CD4-positive, alpha-beta T cell treated with Interleukin-15 for 1 hour (primary cell): ENCODE results near the gene GPC6.

Source experiments
- DNase-seq: peaks from one replicate; pipeline ENCODE4 v3.0.0-alpha.2; 2020

Gene GPC6

DNA sequence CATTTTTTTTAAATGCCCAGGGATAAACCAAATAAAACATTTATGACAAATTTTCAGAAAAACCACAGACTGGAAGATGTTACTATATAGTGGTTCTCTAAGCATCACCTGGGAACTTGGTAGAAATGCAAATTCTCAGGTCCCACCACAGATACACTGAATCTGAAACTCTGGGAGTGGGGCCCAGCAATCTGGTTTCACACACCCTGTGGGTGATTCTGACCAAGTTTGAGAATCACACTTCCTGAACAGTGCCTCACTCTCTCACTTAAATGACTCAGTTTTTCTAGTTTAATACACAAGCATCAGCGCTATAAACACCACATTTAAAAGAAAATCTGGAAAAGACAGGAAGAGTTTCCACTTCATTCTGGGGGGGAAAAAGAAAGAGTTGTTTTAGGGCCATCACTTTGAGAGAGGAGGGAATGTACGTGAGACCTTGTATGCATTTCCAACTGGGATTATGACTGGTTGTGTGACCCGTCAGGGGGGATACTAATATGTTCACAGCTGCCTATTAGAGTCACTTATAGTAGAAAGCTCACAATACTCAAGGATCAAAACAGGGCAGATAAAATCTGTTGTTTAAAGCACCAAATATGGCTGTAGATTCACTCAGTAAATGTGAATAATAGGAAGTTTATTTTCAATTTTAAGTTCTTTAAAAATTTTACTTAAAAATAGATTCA, 567.7 kb downstream of the GPC6 start:
- DNase-seq = no peak

DNA sequence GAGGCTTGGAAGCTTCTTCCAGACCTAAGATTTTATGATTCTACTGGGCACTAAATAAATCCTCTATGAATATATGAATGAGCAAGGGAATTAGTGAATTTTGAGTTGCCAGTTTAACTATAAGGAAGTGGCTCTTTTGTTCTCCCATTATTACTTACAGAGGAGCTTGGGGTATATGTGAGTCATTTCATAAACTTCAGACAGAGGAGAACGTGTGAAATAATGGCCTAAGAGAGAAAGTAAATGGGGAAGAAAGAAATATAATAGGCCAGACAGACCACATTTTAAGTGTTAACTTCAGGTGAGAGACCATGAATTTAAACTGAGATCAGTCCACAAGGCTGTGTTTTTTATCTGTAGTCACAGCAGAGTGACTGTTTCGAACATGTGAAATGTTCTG, 570.9 kb downstream of the GPC6 start:
- DNase-seq = no peak

- no peak for DNase-seq
Measured at GRCh38 chr13:93800342-93800741, 573.7 kb downstream of the GPC6 start.

DNA sequence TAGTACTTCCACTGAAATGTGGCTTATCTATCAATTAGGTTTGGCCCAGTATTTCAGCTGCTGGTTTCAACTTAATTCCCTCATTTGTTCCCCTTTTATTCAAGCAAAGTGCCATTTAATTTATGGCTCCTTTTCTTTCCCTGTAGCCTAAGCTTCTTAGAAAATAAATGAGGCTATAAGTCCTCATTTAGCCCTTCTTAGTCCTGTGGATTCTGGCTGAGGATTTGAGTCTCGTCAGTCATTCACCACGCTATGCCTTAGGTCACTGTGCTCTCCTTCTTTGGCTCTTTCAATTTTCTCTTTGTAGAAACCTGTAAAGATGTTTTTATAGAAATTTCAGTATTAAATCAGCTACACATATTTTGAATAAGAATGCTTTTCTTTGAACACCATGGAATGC, 579.1 kb downstream of the GPC6 start:
- DNase-seq = no peak

- DNase-seq = no peak
Measured at GRCh38 chr13:93806861-93807260, 580.3 kb downstream of the GPC6 start.

DNA sequence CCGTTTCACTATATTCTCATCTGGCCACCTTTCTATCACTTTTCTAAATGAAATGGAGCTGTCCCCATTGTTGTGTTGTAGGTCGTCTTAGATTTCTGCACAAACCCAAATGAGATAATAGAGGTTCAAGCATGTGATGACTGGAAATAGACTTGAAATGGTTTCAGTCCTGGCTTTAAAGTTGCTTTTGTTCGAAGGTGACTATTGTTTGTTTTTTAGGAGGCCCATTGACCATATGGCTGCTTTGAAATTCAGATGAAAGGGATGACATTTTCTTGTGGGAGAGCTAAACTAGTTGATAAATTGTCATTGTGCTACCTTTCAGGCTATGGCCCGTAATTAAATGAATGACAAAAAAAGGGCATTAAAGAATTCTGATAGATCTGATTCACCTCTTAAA, 583.7 kb downstream of the GPC6 start:
- no peak for DNase-seq

DNA sequence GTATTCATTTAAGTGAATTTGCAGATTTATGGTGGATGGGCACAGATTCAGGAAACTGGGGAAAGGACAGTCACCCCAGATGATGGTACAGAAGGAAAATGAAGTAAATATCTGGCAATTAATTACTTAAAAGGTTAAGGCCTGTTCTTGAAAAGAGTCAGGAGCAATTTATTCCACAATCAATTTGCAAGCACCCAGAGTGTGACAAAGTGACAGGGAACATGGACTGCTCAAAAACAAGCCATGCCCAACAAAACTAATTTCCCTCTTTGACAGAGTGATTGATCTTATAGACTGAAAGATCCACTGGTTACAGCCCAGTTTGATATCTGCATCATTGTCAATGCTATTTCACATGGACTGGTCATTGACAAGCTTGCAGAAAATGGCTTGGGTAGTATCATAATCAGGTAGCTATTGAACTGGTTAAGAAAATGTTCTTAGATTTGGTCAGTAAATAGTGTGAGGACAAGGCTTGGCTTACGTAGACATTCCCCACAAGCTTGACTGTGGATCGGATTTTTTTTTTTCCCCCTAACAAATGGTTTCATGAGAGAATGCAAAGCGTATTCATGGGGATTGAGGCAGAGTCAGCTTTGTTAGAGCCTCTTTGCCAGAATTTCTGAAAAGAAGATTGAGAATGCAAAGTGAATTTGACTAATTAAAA, 584.6 kb downstream of the GPC6 start:
- DNase-seq = no peak

DNA sequence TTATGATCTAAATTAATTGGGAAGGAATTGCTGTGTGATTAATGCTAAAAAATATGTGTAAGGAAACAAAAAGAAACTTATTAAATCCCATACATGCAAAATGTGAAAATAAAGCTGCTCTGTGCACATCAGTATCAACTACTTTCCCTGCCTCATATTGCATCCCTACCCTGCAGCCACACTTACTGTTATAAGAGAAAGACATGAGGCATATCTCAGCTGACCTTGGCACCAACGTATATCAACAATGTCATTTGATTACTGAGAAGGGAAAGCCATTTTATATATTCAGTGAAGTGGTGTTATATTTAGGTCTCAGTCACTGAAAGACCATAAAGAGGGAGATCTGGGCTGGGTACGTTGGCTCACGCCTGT, 585.1 kb downstream of the GPC6 start:
- DNase-seq = no peak

DNA sequence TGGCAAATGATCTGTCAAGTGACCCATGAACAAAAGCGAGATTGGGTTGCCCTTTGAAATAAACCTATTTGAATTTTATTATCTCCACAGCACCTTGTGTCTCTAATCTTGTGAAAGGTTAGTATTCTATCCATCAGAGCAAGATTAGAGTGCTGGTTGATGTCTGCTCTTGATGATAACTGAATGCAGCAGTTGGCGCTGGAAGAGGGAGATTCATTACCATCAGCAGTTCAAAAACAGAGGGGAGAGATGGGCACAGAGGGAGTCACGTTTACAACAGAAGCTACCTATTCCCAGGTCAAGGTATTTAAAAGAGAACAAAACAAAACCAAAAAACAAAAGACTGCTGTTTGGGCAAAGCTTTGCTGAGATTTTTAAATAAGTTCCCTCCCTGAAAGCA, 588.1 kb downstream of the GPC6 start:
- DNase-seq = no peak

DNA sequence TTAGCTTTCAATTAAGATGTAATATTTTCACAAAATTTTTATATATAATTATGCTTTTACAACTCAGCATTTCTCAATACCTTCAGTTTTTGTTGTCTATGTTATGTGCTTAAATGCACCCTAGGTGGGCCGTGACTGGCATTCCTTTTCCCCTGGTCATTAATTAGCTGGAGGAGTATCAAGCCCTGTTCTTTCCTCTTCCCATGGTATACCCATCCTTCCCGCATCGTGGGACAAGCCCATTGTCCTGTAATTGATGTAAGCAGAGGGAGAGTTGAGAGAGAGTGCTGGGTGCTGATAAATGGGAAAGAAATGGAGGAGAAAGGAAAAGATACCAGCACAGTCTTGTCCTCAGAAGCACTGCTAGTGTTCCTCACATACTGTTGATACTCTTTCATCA, 591.7 kb downstream of the GPC6 start:
- no peak for DNase-seq

DNA sequence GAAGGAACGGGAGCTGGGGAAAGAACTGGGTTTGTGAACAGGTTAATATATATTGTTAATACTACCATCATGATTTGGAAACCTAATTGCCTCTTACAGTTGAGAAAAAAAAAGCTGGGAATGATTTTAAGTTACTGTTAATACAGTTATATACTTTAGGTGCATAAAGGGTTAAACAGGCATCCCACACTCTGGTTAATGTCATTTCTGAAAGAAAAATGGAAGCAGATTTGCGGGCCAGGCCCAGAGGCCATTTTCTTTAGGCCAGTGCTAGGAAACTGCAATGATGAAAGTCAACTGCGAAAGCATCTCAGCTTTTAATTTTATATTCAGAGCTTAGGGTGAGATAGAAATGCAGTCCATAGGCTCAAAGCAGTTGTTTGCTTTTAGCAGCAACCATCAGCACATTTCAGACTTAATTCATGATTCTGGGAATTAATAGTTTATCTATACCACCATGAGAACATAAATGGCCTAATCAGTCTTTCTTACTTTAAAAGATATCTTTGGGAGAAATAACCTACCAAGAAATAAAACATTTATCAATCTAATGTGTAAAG, 592.8 kb downstream of the GPC6 start:
- no peak for DNase-seq

DNA sequence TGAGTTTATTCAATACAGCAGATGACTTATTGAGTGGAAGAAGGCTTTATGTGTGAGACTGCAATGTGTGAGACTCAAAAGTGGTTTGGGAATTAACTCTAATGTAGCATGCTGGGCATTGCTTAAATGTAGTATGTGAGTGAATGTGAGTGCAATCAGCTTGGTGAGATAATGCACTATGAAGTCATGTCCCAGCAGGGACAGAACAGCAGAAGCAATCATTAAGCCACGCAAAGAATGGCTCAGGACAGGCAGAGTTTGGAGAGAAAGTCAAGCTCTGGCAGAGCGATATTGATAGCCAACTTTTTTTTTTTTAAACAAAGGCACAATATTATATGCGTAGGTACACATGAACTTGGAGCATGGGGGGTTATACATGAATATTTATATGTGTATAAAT, 597.7 kb downstream of the GPC6 start:
- DNase-seq = no peak

DNA sequence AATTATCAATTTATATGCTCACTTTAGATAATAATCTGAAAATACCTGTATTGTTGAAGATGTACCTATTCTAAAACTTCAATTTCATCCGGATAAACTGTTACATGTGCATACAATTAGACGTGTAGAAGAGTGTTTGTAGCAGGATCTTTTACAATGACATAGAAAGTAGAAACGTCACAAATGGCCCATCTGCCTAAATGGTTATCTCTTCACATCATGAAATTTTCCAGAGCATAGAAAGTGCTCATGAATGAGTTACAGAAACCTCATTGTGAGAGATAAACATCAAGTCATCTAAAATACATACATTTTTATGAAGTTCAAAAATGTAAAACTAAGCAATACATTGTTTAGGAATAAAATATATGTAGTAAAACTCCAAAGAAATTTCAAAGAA, 607.4 kb downstream of the GPC6 start:
- DNase-seq = no peak

- DNase-seq = no peak
Measured at GRCh38 chr13:93843082-93843481, 616.5 kb downstream of the GPC6 start.

DNA sequence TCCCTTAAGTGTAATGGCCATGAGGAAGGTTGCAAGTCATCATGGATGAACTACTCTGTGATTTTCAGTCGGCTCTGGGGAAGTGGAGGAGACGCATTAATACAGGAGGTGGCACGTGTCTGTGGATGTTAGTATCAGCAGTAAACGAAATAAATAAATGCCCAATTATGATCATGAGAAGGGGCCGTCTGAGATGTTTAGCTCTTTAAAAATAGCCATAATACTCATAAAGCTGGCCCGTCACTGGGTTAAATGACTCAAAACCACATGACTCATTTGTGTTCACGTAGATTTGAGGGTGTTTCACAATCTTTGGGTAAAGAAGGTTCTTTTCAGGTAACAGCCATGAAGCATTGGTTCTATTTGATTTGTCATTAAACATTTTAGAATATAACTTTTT, 620.6 kb downstream of the GPC6 start:
- no peak for DNase-seq

DNA sequence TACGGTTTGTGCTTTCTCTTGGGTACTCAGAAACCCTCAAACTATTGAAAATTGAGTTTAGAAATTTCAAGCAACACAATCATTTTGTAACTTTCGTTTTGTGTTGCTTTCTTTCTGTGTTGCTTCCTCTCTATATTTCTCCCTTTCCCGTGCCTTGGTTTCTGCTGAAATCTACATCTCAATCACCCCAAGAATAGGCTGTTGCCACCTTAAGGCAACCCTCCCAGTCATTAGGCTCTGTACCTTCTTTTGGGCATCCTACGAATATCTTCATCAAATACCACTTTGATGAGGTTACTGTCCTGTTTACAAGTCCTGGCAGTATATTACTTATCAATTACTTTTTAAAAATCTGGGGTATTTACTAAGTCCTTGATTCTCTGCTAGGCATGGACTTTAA, 621.6 kb downstream of the GPC6 start:
- no peak for DNase-seq

DNA sequence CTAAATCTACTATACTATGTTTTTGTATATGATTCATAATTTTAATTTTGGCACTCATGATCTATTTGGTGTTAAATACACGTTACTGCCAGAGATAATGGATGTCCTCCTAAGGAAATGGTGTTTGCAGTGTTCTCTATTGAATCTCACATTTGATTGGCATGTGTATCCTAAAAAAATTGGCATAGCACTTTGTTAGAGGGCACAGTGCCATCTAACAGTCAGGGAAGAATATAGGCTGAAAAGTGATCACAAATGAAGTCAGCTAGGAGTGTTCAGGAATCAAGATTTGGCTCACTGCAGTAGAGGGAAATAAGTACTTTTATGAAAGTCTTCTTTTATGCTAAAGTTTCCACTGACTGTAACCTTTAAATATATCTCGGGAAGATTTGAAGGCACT, 624.6 kb downstream of the GPC6 start:
- no peak for DNase-seq

- DNase-seq = no peak
Measured at GRCh38 chr13:93853912-93854311, 627.3 kb downstream of the GPC6 start.

GRCh38 chr13:93857126-93857525, 630.5 kb downstream of the GPC6 start:
- DNase-seq = no peak

- no peak for DNase-seq
Measured at GRCh38 chr13:93859716-93860115, 633.1 kb downstream of the GPC6 start.

- no peak for DNase-seq
Measured at GRCh38 chr13:93861818-93862217, 635.2 kb downstream of the GPC6 start.

- DNase-seq = no peak
Measured at GRCh38 chr13:93862259-93862658, 635.7 kb downstream of the GPC6 start.

- no peak for DNase-seq
Measured at GRCh38 chr13:93865235-93865634, 638.6 kb downstream of the GPC6 start.

DNA sequence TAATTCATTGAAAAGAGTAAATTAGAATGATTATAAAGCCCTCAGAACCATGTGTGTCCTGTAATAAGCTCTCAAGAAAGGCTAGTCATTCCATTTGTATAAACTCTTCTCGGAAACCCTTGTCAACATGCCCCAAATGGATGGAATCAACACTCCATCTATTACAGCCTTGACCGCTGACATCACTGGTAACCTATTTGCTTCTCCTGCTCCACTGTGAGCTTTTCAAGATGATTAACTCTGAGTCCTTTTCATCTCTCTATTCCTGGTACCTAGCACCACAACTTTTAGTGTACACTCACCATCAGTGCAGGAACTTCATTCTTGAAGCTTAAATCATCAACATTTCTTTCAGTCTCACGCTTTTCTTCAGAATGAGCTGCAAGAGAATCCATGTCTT, 640.9 kb downstream of the GPC6 start:
- DNase-seq = no peak

- DNase-seq = no peak
Measured at GRCh38 chr13:93872376-93872775, 645.8 kb downstream of the GPC6 start.
